Measurements from ENCODE around the gene SEL1L2.

The SEL1L2 gene

DNA sequence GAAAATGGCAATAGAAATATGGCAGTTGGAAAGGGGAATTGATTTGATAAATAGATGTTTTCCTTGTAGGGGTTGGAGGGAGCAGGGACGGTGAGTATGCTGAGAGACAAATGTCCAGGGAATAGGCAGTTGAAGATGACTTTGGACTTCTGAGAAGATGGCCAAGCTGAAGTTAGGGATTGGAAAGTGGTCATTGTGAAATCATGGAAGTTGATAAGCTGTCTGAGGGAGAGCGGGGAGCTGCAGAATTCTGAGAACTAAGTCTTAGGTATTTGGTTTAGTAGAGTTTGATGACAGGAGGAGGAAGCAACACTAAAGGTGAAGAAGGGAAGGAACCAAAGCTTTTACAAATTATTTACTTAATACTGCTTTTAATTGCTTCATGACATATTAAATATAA is 190.4 kb downstream of the SEL1L2 start:
- TF ChIP-seq POLR2AphosphoS5 (IDR thresholded peaks at IDR 0.05; ENCODE audit: low read depth, low read length) (no peak), TAF1 (IDR thresholded peaks at IDR 0.05; ENCODE audit: low read depth, low read length) (no peak), SPI1 (IDR thresholded peaks at IDR 0.05; ENCODE audit: low read depth, low read length) (no peak), POU2F2 (IDR thresholded peaks at IDR 0.05; ENCODE audit: low read depth, low read length) (no peak), PAX5 (IDR thresholded peaks at IDR 0.05; ENCODE audit: insufficient read depth, low read length, severe bottlenecking) (no peak), POLR2A (IDR thresholded peaks at IDR 0.05; ENCODE audit: low read depth, low read length) (no peak)
- FAIRE-seq (no peak), DNase-seq (ENCODE audit: insufficient read length, low spot score) (no peak)
